C4-2B (cell line): ENCODE measurements around the gene AACS.

Source experiments
- CTCF ChIP-seq: fragments of 450-650 bp; conservative IDR thresholded peaks from 2 replicates; pipeline ENCODE4 v1.5.1; 2017; ENCODE audit warnings: mild to moderate bottlenecking
- ZFX ChIP-seq: fragments of 450-650 bp; IDR thresholded peaks from 2 replicates; pipeline ENCODE4 v1.6.1; 2017

DNA sequence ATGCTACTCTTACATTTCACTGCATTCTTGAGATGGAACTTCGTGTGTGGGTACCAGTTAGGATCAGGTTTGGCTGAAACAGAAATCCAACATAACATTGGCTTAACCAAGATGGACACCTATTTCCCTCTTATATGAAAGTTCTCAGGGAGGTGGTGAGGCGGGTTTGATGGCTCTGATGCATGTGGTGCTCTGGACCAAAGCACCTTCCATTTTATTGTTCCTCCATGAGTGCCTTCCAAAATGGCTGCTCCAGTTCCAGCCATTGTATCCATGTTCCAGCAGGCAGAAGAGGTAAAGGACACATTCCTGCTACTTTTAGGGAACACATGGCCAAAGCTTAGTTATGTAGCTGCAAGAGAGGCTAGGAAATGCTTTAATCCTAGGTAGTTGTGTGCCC lies 42.2 kb upstream of the AACS start:
- TF ChIP-seq CTCF (no peak), ZFX (no peak)
